ENCODE measurements around the gene N4BP2.

Gene N4BP2

DNA sequence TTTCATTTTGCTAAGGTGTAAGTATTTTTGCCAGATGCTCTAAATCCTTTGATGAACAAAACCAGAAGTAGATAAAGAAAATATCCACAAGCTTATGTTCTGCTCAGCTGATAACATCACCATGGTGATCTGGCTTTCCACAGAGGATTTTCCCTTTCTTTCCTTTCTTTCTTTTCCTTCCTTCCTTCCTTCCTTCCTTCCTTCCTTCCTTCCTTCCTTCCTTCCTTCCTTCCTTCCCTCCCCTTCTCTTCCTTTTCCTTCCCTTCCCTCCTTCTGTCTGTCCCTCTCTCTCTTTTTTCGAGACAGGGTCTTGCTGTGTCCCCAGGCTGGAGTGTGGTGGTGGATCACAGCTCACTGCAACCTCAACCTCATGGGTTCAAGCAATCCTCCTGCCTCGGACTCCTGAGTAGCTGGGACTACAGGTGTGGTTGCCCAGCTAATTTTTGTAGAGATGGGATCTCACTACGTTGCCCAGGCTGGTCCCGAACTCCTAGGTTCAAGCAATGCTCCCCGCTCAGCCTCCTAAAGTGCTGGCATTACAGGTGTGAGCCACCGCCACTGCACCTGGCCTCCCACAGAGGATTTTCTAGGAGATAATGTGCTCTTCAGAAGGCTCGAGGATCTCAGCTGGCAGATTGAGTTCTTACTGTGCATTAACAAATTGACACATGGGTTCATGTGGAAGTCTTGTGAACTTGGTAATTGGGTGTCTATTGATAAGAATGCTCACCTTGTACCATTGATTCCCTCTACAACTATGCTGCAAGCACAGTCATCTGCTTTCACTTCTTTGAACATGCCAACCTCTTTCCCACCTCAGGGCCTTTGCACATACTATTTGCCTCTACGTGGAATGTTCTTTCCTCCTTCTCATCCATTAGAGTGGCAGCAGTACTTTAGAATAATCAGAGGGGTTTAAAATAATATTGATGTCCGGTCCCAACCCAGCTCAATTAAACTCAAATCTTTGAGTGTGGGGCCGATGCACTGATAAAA lies 138.8 kb downstream of the N4BP2 start:
- Histone ChIP-seq H3K9me2 (replicated peaks; ENCODE audit: insufficient read depth, low read length) (no peaks in the 10 kb centered on the region), H3K4me2 (ENCODE audit: low read depth, low read length) (peak overlapping the region; percentile 92), H2AFZ (ENCODE audit: low read length) (no peak overlapping the region), H3K4me1 (ENCODE audit: low read length) (peaks cover 14% of the 10 kb centered on the region; the same call in 1 of the 2 replicates), H3K79me2 (ENCODE audit: low read length) (peaks cover 96% of the 10 kb centered on the region), H3K36me3 (replicated peaks; ENCODE audit: insufficient read depth, low read length) (no peaks in the 10 kb centered on the region; the same call in 1 of the 2 replicates), H3F3A (ENCODE audit: insufficient read depth, low read length) (peaks cover 94% of the 10 kb centered on the region), H4K20me1 (ENCODE audit: insufficient read depth, low read length) (no peaks in the 10 kb centered on the region), H3K9me3 (replicated peaks; ENCODE audit: insufficient read depth, low read length) (no peaks in the 10 kb centered on the region), H3K27ac (ENCODE audit: low read length) (peak overlapping the region; percentile 97), H3K27me3 (replicated peaks; ENCODE audit: insufficient read depth, low read length) (no peaks in the 10 kb centered on the region), H3K4me3 (ENCODE audit: low read length) (peak overlapping the region; percentile 83), H3K9ac (ENCODE audit: low read length) (peak overlapping the region; percentile 95)
- TF ChIP-seq EZH2phosphoT487 (IDR thresholded peaks at IDR 0.05; ENCODE audit: low read length) (no peak), EZH2 (optimal IDR thresholded peaks at IDR 0.05; ENCODE audit: low read depth, low read length) (no peak)
- TF ChIP-seq, protein P1, sequence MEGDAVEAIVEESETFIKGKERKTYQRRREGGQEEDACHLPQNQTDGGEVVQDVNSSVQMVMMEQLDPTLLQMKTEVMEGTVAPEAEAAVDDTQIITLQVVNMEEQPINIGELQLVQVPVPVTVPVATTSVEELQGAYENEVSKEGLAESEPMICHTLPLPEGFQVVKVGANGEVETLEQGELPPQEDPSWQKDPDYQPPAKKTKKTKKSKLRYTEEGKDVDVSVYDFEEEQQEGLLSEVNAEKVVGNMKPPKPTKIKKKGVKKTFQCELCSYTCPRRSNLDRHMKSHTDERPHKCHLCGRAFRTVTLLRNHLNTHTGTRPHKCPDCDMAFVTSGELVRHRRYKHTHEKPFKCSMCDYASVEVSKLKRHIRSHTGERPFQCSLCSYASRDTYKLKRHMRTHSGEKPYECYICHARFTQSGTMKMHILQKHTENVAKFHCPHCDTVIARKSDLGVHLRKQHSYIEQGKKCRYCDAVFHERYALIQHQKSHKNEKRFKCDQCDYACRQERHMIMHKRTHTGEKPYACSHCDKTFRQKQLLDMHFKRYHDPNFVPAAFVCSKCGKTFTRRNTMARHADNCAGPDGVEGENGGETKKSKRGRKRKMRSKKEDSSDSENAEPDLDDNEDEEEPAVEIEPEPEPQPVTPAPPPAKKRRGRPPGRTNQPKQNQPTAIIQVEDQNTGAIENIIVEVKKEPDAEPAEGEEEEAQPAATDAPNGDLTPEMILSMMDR (IDR thresholded peaks at IDR 0.05; ENCODE audit: low read length): no peak
- DNase-seq: peak; percentile 58

GRCh38 chr4:40196272-40196671 lies 139.6 kb downstream of the N4BP2 start:
- peaks cover 1% of the 10 kb centered on the region; the same call in 1 of the 2 replicates for H3K36me3 ChIP-seq (replicated peaks; ENCODE audit: insufficient read depth, low read length)
- no peaks in the 10 kb centered on the region for H3K9me2 ChIP-seq (replicated peaks; ENCODE audit: insufficient read depth, low read length)
- H3K9ac ChIP-seq (ENCODE audit: low read length): peak overlapping the region; percentile 95
- H2AFZ ChIP-seq (ENCODE audit: low read length): no peak overlapping the region
- no peaks in the 10 kb centered on the region for H3K9me3 ChIP-seq (replicated peaks; ENCODE audit: insufficient read depth, low read length)
- no peak for TF ChIP-seq EZH2 (optimal IDR thresholded peaks at IDR 0.05; ENCODE audit: low read depth, low read length)
- TF ChIP-seq, protein P1 (IDR thresholded peaks at IDR 0.05; ENCODE audit: low read length): no peak
- no peak for TF ChIP-seq EZH2phosphoT487 (IDR thresholded peaks at IDR 0.05; ENCODE audit: low read length)
- peaks cover 14% of the 10 kb centered on the region; the same call in 1 of the 2 replicates for H3K4me1 ChIP-seq (ENCODE audit: low read length)
- H3F3A ChIP-seq (ENCODE audit: insufficient read depth, low read length): peaks cover 96% of the 10 kb centered on the region
- peak overlapping the region; percentile 83 for H3K4me3 ChIP-seq (ENCODE audit: low read length)
- H3K79me2 ChIP-seq (ENCODE audit: low read length): peaks cover 96% of the 10 kb centered on the region
- DNase-seq: peak; percentile 89
- H3K27me3 ChIP-seq (replicated peaks; ENCODE audit: insufficient read depth, low read length): no peaks in the 10 kb centered on the region
- H4K20me1 ChIP-seq (ENCODE audit: insufficient read depth, low read length): no peaks in the 10 kb centered on the region
- peak overlapping the region; percentile 97 for H3K27ac ChIP-seq (ENCODE audit: low read length)
- peak overlapping the region; percentile 92 for H3K4me2 ChIP-seq (ENCODE audit: low read depth, low read length)

- peak within 1 kb of the TSS; percentile 95 for H3K9ac ChIP-seq (ENCODE audit: low read length)
- H3K4me2 ChIP-seq (ENCODE audit: low read depth, low read length): peak within 1 kb of the TSS; percentile 92
- peaks cover 14% of the 10 kb centered on the region; the same call in 1 of the 2 replicates for H3K4me1 ChIP-seq (ENCODE audit: low read length)
- peaks cover 3% of the 10 kb centered on the region; the same call in 1 of the 2 replicates for H3K36me3 ChIP-seq (replicated peaks; ENCODE audit: insufficient read depth, low read length)
- no peak within 1 kb of the TSS for H2AFZ ChIP-seq (ENCODE audit: low read length)
- H3K9me3 ChIP-seq (replicated peaks; ENCODE audit: insufficient read depth, low read length): no peaks in the 10 kb centered on the region
- peaks cover 96% of the 10 kb centered on the region for H3K79me2 ChIP-seq (ENCODE audit: low read length)
- H3K9me2 ChIP-seq (replicated peaks; ENCODE audit: insufficient read depth, low read length): no peaks in the 10 kb centered on the region
- peaks cover 97% of the 10 kb centered on the region for H3F3A ChIP-seq (ENCODE audit: insufficient read depth, low read length)
- H4K20me1 ChIP-seq (ENCODE audit: insufficient read depth, low read length): no peaks in the 10 kb centered on the region
- H3K27ac ChIP-seq (ENCODE audit: low read length): peak within 1 kb of the TSS; percentile 97
- TF ChIP-seq EZH2 (optimal IDR thresholded peaks at IDR 0.05; ENCODE audit: low read depth, low read length): no peak
- TF ChIP-seq, protein P1 (IDR thresholded peaks at IDR 0.05; ENCODE audit: low read length): no peak
- no peak for TF ChIP-seq EZH2phosphoT487 (IDR thresholded peaks at IDR 0.05; ENCODE audit: low read length)
- peak within 1 kb of the TSS; percentile 83 for H3K4me3 ChIP-seq (ENCODE audit: low read length)
- no peaks in the 10 kb centered on the region for H3K27me3 ChIP-seq (replicated peaks; ENCODE audit: insufficient read depth, low read length)
- peak; percentile 94 for DNase-seq
Measured at GRCh38 chr4:40196724-40197281, 140.2 kb downstream of the N4BP2 start, which contains the start of gene RHOH. TSS of gene RHOH (plus strand) at chr4:40197031. CDS start at chr4:40243387, 46,356 bp downstream.
